ENCODE data around the gene ATP8B3. TPM values are rescaled to one million over a fixed set of nuclear protein-coding genes. Genes with fewer than 3 reads are reported as not detected.

ATP8B3 gene
- total and polyA plus RNA-seq, 9 of the 15 experiments (the other 6 are each of a cell fraction or from before 2014, with no cell fraction given) = 1.2 to 12.3 (median 3.8) TPM

DNA sequence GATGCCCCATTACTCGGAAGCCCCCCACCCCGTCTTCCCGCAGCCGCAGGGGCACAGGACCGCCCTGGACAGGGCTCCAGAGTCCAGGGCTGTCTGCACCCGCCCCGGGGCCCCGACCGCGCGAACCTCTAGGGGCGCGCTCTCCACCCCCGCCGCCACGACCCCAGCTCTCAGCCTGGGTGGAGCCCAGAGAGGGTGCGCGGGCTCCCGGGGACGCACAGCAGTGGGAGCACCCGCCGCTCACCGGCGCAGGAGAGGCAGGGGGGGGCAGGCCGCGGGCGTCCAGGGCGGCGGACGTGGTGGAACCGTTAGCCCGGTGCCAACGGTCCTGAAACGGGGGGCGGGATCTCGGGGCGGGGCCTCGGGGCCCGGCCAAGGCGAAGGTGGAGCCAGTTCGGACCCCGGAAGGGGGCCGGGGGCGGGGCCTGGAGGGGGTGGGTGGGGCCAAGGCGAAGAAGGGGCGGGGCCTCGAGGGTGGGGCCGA lies at the start of gene ATP8B3 (continued):
- TF ChIP-seq TBP (optimal IDR thresholded peaks at IDR 0.05; ENCODE audit: low read depth, low read length) (no peak), CEBPB (tag; IDR thresholded peaks at IDR 0.05) (no peak), FOXM1 (IDR thresholded peaks at IDR 0.05; ENCODE audit: low read depth) (no peak), FOXM1 (CRISPR knock-in tag; IDR thresholded peaks at IDR 0.05; ENCODE audit: low read depth) (no peak), MCM7 (IDR thresholded peaks at IDR 0.05) (no peak), SMAD3 (CRISPR knock-in tag; conservative IDR thresholded peaks at IDR 0.05) (no peak), ADNP (tag; IDR thresholded peaks at IDR 0.05) (peak; percentile 87), SREBF1 (IDR thresholded peaks at IDR 0.05; ENCODE audit: borderline replicate concordance, low read depth, low read length) (no peak), RBM34 (IDR thresholded peaks at IDR 0.05; ENCODE audit: borderline replicate concordance, insufficient read depth, low read length) (no peak), ZNF165 (CRISPR knock-in tag; IDR thresholded peaks at IDR 0.05; ENCODE audit: borderline replicate concordance) (no peak), ESRRA (IDR thresholded peaks at IDR 0.05; ENCODE audit: borderline replicate concordance, low read depth) (no peak), MECOM (CRISPR knock-in tag; IDR thresholded peaks at IDR 0.05) (no peak), SMARCE1 (IDR thresholded peaks at IDR 0.05) (no peak), SMARCA5 (IDR thresholded peaks at IDR 0.05) (peak; percentile 82), RBM25 (IDR thresholded peaks at IDR 0.05; ENCODE audit: low read depth, low read length, severe bottlenecking) (peak; percentile 100), TEAD4 (IDR thresholded peaks at IDR 0.05; ENCODE audit: low read length) (no peak), TEAD4 (CRISPR knock-in tag; IDR thresholded peaks at IDR 0.05; ENCODE audit: borderline replicate concordance) (no peak), TRIM24 (IDR thresholded peaks at IDR 0.05) (no peak), CBX1 (IDR thresholded peaks at IDR 0.05; ENCODE audit: low read depth) (peak; percentile 96), HDAC1 (IDR thresholded peaks at IDR 0.05) (peak in 1 of 2 experiments; percentile 41; a peak in 1 of 4 replicates)
- TF ChIP-seq, protein P1, sequence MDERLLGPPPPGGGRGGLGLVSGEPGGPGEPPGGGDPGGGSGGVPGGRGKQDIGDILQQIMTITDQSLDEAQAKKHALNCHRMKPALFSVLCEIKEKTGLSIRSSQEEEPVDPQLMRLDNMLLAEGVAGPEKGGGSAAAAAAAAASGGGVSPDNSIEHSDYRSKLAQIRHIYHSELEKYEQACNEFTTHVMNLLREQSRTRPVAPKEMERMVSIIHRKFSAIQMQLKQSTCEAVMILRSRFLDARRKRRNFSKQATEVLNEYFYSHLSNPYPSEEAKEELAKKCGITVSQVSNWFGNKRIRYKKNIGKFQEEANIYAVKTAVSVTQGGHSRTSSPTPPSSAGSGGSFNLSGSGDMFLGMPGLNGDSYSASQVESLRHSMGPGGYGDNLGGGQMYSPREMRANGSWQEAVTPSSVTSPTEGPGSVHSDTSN (CRISPR knock-in tag; IDR thresholded peaks at IDR 0.05; ENCODE audit: low read depth) = no peak
- TF ChIP-seq, protein P1 (tag; conservative IDR thresholded peaks at IDR 0.05; ENCODE audit: low read depth) = no peak
- TF ChIP-seq, protein P2, sequence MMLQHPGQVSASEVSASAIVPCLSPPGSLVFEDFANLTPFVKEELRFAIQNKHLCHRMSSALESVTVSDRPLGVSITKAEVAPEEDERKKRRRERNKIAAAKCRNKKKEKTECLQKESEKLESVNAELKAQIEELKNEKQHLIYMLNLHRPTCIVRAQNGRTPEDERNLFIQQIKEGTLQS (IDR thresholded peaks at IDR 0.05) = no peak
- TF ChIP-seq, protein P2 (CRISPR knock-in tag; conservative IDR thresholded peaks at IDR 0.05) = no peak
- TF ChIP-seq, protein P3, sequence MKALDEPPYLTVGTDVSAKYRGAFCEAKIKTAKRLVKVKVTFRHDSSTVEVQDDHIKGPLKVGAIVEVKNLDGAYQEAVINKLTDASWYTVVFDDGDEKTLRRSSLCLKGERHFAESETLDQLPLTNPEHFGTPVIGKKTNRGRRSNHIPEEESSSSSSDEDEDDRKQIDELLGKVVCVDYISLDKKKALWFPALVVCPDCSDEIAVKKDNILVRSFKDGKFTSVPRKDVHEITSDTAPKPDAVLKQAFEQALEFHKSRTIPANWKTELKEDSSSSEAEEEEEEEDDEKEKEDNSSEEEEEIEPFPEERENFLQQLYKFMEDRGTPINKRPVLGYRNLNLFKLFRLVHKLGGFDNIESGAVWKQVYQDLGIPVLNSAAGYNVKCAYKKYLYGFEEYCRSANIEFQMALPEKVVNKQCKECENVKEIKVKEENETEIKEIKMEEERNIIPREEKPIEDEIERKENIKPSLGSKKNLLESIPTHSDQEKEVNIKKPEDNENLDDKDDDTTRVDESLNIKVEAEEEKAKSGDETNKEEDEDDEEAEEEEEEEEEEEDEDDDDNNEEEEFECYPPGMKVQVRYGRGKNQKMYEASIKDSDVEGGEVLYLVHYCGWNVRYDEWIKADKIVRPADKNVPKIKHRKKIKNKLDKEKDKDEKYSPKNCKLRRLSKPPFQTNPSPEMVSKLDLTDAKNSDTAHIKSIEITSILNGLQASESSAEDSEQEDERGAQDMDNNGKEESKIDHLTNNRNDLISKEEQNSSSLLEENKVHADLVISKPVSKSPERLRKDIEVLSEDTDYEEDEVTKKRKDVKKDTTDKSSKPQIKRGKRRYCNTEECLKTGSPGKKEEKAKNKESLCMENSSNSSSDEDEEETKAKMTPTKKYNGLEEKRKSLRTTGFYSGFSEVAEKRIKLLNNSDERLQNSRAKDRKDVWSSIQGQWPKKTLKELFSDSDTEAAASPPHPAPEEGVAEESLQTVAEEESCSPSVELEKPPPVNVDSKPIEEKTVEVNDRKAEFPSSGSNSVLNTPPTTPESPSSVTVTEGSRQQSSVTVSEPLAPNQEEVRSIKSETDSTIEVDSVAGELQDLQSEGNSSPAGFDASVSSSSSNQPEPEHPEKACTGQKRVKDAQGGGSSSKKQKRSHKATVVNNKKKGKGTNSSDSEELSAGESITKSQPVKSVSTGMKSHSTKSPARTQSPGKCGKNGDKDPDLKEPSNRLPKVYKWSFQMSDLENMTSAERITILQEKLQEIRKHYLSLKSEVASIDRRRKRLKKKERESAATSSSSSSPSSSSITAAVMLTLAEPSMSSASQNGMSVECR (CRISPR knock-in tag; IDR thresholded peaks at IDR 0.05) = peak; percentile 75; the same call in 1 of the 2 replicates
